SU-DHL-6 (cell line): ENCODE data around the gene PIGS.
A peak's percentile ranks its signal among the peaks of the same experiment; 100 is the strongest.

Experiments used
- H2AFZ ChIP-seq: fragments of 200-600 bp; sonication (generic); 2 replicates; pipeline ENCODE4 v1.6.1; 2014; ENCODE audit warnings: low read depth, mild to moderate bottlenecking, moderate library complexity, mixed read lengths, antibody characterized with exemption, low read length; ENCODE audit not compliant: severe bottlenecking
- H3F3A ChIP-seq: fragments of 200-600 bp; shearing (Covaris generic); 2 replicates; pipeline ENCODE4 v1.6.0; 2016; ENCODE audit warnings: antibody characterized with exemption, mild to moderate bottlenecking; ENCODE audit not compliant: insufficient read depth
- H3K27ac ChIP-seq: fragments of 200-600 bp; sonication (generic); 2 replicates; pipeline ENCODE4 v1.5.1; 2016; ENCODE audit warnings: low read depth, mild to moderate bottlenecking, low read length, moderate library complexity, mixed read lengths
- H3K27me3 ChIP-seq: fragments of 200-600 bp; sonication (generic), shearing (Covaris generic); 2 replicates; pipeline ENCODE4 v1.6.0; 2014; ENCODE audit warnings: mild to moderate bottlenecking, low read length
- H3K36me3 ChIP-seq: fragments of 200-600 bp; sonication (generic); 2 replicates; pipeline ENCODE4 v1.6.1; 2014; ENCODE audit warnings: mild to moderate bottlenecking, low read length, mixed read lengths
- H3K4me2 ChIP-seq: fragments of 300-600, 200-600 bp; shearing (Covaris generic), sonication (generic); 2 replicates; pipeline ENCODE4 v1.6.0; 2014; ENCODE audit warnings: low read length, low read depth, mild to moderate bottlenecking; ENCODE audit not compliant: poor library complexity, severe bottlenecking
- H3K4me3 ChIP-seq: fragments of 200-600 bp; sonication (generic); 2 replicates; pipeline ENCODE4 v1.5.1; 2014; ENCODE audit warnings: antibody characterized with exemption, low read length, mild to moderate bottlenecking, mixed read lengths; ENCODE audit not compliant: insufficient read depth, poor library complexity, severe bottlenecking
- H3K79me2 ChIP-seq: fragments of 200-600 bp; sonication (generic); 2 replicates; pipeline ENCODE4 v1.6.1; 2014; ENCODE audit warnings: mild to moderate bottlenecking, low read length, moderate library complexity; ENCODE audit not compliant: insufficient read depth
- H3K9ac ChIP-seq: fragments of 200-600 bp; sonication (generic); 2 replicates; pipeline ENCODE4 v1.7.0; 2014; ENCODE audit warnings: mild to moderate bottlenecking, low read length
- H3K9me2 ChIP-seq: fragments of 200-600 bp; sonication (generic); replicated peaks from 2 replicates; pipeline ENCODE4 v1.6.1; 2014; ENCODE audit warnings: low read length; ENCODE audit not compliant: insufficient read depth
- H3K9me3 ChIP-seq: fragments of 200-600 bp; sonication (generic); 2 replicates; pipeline ENCODE4 v1.6.1; 2014; ENCODE audit warnings: low read length, mixed read lengths; ENCODE audit not compliant: insufficient read depth
- H4K20me1 ChIP-seq: fragments of 200-600 bp; sonication (generic); 2 replicates; pipeline ENCODE4 v1.6.1; 2014; ENCODE audit warnings: low read depth, mild to moderate bottlenecking, antibody characterized with exemption, low read length, moderate library complexity, mixed read lengths
- EZH2phosphoT487 ChIP-seq: fragments of 200-600 bp; sonication (generic), shearing (Covaris generic); conservative IDR thresholded peaks from 2 replicates; pipeline ENCODE4 v1.6.1; 2018; ENCODE audit warnings: mild to moderate bottlenecking, antibody characterized with exemption, low read length, moderate library complexity, mixed read lengths
- TF ChIP-seq, protein P1 (sequence below): fragments of 200-600 bp; sonication (generic); IDR thresholded peaks from one replicate; pipeline ENCODE4 v1.5.1; 2017; ENCODE audit warnings: antibody characterized with exemption, mild to moderate bottlenecking, low read length, moderate library complexity; ENCODE audit not compliant: insufficient read depth, poor library complexity, severe bottlenecking

The PIGS gene

DNA sequence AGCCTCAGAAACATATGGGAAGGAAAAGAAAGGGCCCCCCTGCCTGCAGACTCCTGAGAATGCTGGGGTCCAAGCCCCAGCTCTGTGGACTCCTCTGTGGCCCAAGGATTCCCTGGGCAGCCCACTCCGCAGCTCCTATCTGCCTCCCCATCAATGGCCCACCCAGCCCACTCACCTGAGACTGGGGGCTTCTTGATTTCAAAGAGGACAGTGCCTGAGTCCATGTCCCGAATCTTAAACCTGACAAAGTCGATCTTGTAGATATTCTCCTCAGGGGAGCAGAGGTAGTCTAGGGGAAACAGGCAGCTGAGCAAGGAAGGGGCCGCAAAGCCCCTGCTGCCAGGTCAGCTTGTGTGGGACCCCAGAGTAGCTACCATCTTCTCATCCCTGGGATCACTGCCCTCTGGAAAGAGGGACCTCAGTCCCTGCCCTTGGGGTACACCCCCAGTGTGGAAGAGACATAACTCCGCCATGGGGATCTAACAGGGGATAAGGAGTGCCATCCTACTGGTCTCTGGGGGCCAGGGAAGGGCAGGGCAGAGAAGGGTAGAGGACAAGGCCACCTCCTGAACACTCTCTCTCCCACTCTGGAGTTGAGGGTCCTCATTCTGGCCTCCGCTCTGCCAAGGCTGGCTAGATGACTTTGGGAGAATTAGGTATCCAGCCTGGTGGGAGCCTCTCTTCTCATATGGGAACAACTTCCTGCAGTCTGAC, 22.8 kb downstream of the PIGS start:
- Histone ChIP-seq H3K4me2 (no peak overlapping the region), H3K27ac (no peak overlapping the region), H3K4me3 (no peak overlapping the region)

DNA sequence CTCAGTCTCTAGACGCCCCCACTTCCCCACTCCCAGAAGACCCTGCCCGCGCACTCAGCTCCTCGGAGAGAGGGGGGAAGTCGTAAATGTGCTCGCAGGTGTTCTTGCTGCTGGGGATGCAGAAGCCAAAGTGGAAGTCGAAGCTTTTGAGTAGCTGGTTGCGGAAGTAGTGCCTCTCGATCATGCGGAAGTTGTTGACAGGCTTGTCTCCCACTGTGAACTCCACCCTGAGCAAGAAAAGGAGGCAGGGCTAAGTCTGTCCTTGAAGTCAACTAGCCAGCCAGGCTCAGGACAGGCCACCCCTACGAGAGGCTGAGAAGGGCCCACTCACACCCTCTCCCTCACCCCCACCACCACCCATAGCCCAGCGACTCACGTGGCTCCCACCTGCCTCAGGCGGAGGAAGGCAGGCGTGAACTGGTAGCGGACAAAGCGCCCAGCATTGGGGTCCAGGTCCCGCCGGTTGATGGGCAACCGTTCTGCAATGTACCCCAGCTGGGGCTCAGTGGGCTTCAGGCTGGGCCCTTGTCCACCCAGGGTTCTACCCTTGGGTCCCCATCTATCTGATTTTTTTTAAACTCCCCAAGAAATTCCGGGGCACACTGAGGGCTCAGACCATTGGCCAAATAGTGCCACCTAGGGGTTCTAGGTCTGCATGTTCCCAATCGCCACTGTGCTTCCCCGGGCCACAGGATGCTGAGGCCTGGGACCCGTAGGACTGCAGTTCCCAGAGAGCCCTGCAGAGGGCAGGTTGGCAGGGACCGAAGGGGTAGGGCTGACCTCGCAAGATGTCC, 23.5 kb downstream of the PIGS start:
- peak overlapping the region; percentile 94 for H2AFZ ChIP-seq
- H3K36me3 ChIP-seq: no peaks in the 10 kb centered on the region
- H3K9me2 ChIP-seq: no peaks in the 10 kb centered on the region
- H3K27me3 ChIP-seq: no peaks in the 10 kb centered on the region
- H3K79me2 ChIP-seq: no peaks in the 10 kb centered on the region
- TF ChIP-seq, protein P1, sequence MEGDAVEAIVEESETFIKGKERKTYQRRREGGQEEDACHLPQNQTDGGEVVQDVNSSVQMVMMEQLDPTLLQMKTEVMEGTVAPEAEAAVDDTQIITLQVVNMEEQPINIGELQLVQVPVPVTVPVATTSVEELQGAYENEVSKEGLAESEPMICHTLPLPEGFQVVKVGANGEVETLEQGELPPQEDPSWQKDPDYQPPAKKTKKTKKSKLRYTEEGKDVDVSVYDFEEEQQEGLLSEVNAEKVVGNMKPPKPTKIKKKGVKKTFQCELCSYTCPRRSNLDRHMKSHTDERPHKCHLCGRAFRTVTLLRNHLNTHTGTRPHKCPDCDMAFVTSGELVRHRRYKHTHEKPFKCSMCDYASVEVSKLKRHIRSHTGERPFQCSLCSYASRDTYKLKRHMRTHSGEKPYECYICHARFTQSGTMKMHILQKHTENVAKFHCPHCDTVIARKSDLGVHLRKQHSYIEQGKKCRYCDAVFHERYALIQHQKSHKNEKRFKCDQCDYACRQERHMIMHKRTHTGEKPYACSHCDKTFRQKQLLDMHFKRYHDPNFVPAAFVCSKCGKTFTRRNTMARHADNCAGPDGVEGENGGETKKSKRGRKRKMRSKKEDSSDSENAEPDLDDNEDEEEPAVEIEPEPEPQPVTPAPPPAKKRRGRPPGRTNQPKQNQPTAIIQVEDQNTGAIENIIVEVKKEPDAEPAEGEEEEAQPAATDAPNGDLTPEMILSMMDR: peak; percentile 99
- no peak for TF ChIP-seq EZH2phosphoT487
- peak overlapping the region; percentile 49 for H3K4me2 ChIP-seq
- H3K9ac ChIP-seq: peak overlapping the region; percentile 39; the same call in 1 of the 2 replicates
- H3K4me3 ChIP-seq: peak overlapping the region; percentile 27
- H4K20me1 ChIP-seq: no peaks in the 10 kb centered on the region
- H3F3A ChIP-seq: peaks cover 4% of the 10 kb centered on the region; the same call in 1 of the 2 replicates
- no peaks in the 10 kb centered on the region for H3K9me3 ChIP-seq
- peak overlapping the region; percentile 39 for H3K27ac ChIP-seq

More for the DNA sequence above, 22.8 kb downstream of the PIGS start:
- no peaks in the 10 kb centered on the region for H3K9me3 ChIP-seq
- peaks cover 4% of the 10 kb centered on the region; the same call in 1 of the 2 replicates for H3F3A ChIP-seq
- no peaks in the 10 kb centered on the region for H3K79me2 ChIP-seq
- no peak overlapping the region for H3K9ac ChIP-seq
- peak overlapping the region; percentile 94 for H2AFZ ChIP-seq
- H3K9me2 ChIP-seq: no peaks in the 10 kb centered on the region
- no peaks in the 10 kb centered on the region for H3K27me3 ChIP-seq
- TF ChIP-seq, protein P1: no peak
- no peak for TF ChIP-seq EZH2phosphoT487
- H3K36me3 ChIP-seq: no peaks in the 10 kb centered on the region
- H4K20me1 ChIP-seq: no peaks in the 10 kb centered on the region

DNA sequence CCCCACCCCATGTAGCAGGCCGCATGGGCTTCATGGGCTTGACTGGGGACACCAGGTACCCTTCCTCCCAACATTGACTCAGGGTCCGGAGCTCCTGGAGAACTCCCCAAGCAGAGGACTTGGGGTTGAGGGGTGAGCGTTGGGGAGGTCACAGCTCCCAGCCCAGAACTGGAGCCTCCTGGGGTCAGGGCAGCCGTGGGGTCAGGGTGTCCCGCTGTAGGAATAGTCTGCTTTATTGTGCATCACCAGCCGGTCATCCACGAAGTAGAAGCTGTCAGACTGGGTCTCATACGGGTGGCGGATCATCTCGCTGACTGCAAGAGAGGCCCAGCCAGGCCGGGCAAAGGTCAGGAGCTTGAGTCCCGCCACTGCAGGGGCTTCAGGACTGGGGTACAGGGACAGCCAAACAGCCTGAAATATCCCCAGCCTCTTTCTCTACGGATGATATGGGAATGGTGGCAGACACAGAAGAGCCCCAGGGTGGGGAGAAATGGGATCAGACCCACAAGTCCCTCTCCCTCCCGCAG, 24.2 kb downstream of the PIGS start:
- Histone ChIP-seq H3K27ac (no peak overlapping the region), H3K4me2 (peak overlapping the region; percentile 49), H4K20me1 (no peaks in the 10 kb centered on the region), H3K4me3 (no peak overlapping the region), H3F3A (peaks cover 4% of the 10 kb centered on the region; the same call in 1 of the 2 replicates), H3K79me2 (no peaks in the 10 kb centered on the region), H3K9ac (peak overlapping the region; percentile 39; the same call in 1 of the 2 replicates), H2AFZ (peak overlapping the region; percentile 94), H3K27me3 (no peaks in the 10 kb centered on the region), H3K36me3 (no peaks in the 10 kb centered on the region), H3K9me3 (no peaks in the 10 kb centered on the region), H3K9me2 (no peaks in the 10 kb centered on the region)
- TF ChIP-seq, protein P1: no peak
- TF ChIP-seq EZH2phosphoT487: no peak
